H9 (cell line): Measurements from ENCODE around the gene TRPV3. TPM values are rescaled to one million over a fixed set of nuclear protein-coding genes. Genes with fewer than 3 reads are reported as not detected.

ENCODE experiments used
- DNase-seq: peaks from one replicate; pipeline ENCODE4 v3.0.0-alpha.2; 2017
- H2AFZ ChIP-seq: one replicate; pipeline ENCODE4 v1.6.1; 2013; ENCODE audit warnings: mild to moderate bottlenecking, low read length, control low read depth, moderate library complexity
- H2AK5ac ChIP-seq: 2 replicates; pipeline ENCODE4 v1.6.1; 2013; ENCODE audit warnings: low read length, control low read depth, mixed read lengths; ENCODE audit not compliant: insufficient read length
- H2BK120ac ChIP-seq: one replicate; pipeline ENCODE4 v1.6.1; 2013; ENCODE audit warnings: low read depth, mild to moderate bottlenecking, low read length, control low read depth, inconsistent platforms; ENCODE audit not compliant: poor library complexity, severe bottlenecking
- H2BK12ac ChIP-seq: 2 replicates; pipeline ENCODE4 v1.6.1; 2013; ENCODE audit warnings: low read length, control low read depth, mixed read lengths, low read depth; ENCODE audit not compliant: insufficient read length
- H2BK15ac ChIP-seq: 2 replicates; pipeline ENCODE4 v1.6.1; 2013; ENCODE audit warnings: low read depth, low read length, control low read depth
- H2BK20ac ChIP-seq: one replicate; pipeline ENCODE4 v1.6.1; 2013; ENCODE audit warnings: low read depth, mild to moderate bottlenecking, low read length, control low read depth, inconsistent platforms; ENCODE audit not compliant: poor library complexity, severe bottlenecking
- H2BK5ac ChIP-seq: 2 replicates; pipeline ENCODE4 v1.6.1; 2013; ENCODE audit warnings: low read length, control low read depth, mixed read lengths; ENCODE audit not compliant: insufficient read length
- H3K14ac ChIP-seq: 2 replicates; pipeline ENCODE4 v1.6.1; 2013; ENCODE audit warnings: low read length, control low read depth; ENCODE audit not compliant: insufficient read depth
- H3K18ac ChIP-seq: 2 replicates; pipeline ENCODE4 v1.6.1; 2013; ENCODE audit warnings: low read depth, mild to moderate bottlenecking, mixed read lengths, low read length, control low read depth; ENCODE audit not compliant: insufficient read length
- H3K23ac ChIP-seq: 2 replicates; pipeline ENCODE4 v1.6.1; 2013; ENCODE audit warnings: low read length, control low read depth, mixed read lengths, low read depth; ENCODE audit not compliant: insufficient read length
- H3K23me2 ChIP-seq: 2 replicates; pipeline ENCODE4 v1.6.1; 2013; ENCODE audit warnings: low read depth, mild to moderate bottlenecking, mixed read lengths, low read length, control low read depth; ENCODE audit not compliant: insufficient read length, poor library complexity, severe bottlenecking
- H3K27ac ChIP-seq: 2 replicates; pipeline ENCODE4 v1.5.1; 2013; ENCODE audit warnings: low read length, control low read depth, mixed read lengths, low read depth; ENCODE audit not compliant: insufficient read length
- H3K27me3 ChIP-seq: 2 replicates; pipeline ENCODE4 v1.6.1; 2013; ENCODE audit warnings: low read length, control low read depth, inconsistent platforms; ENCODE audit not compliant: insufficient read depth
- H3K4ac ChIP-seq: 2 replicates; pipeline ENCODE4 v1.6.1; 2013; ENCODE audit warnings: low read depth, mild to moderate bottlenecking, control low read depth, inconsistent platforms, low read length, moderate library complexity
- H3K4me1 ChIP-seq: 2 replicates; pipeline ENCODE4 v1.6.1; 2013; ENCODE audit warnings: low read length, control low read depth, inconsistent platforms; ENCODE audit not compliant: insufficient read depth
- H3K4me2 ChIP-seq: 2 replicates; pipeline ENCODE4 v1.6.1; 2013; ENCODE audit warnings: low read length, control low read depth, mixed read lengths; ENCODE audit not compliant: insufficient read length, insufficient read depth
- H3K56ac ChIP-seq: 2 replicates; pipeline ENCODE4 v1.6.1; 2013; ENCODE audit warnings: low read depth, mild to moderate bottlenecking, mixed read lengths, low read length, control low read depth; ENCODE audit not compliant: insufficient read length
- H3K79me1 ChIP-seq: 2 replicates; pipeline ENCODE4 v1.6.1; 2013; ENCODE audit warnings: low read depth, mild to moderate bottlenecking, moderate library complexity, low read length, control low read depth, inconsistent platforms; ENCODE audit not compliant: insufficient read depth, poor library complexity, severe bottlenecking
- H3K79me2 ChIP-seq: 2 replicates; pipeline ENCODE4 v1.6.1; 2013; ENCODE audit warnings: low read length, control low read depth, inconsistent platforms; ENCODE audit not compliant: insufficient read depth
- H3K9ac ChIP-seq: 2 replicates; pipeline ENCODE4 v1.6.1; 2013; ENCODE audit warnings: low read length, control low read depth, mixed read lengths; ENCODE audit not compliant: insufficient read length; ENCODE audit errors: extremely low read depth
- H3K9me3 ChIP-seq: one replicate; pipeline ENCODE4 v1.6.1; 2013; ENCODE audit warnings: low read depth, low read length, inconsistent platforms; ENCODE audit not compliant: control insufficient read depth
- H3T11ph ChIP-seq: one replicate; pipeline ENCODE4 v1.6.1; 2013; ENCODE audit warnings: mild to moderate bottlenecking, low read length, control low read depth, inconsistent platforms
- H4K20me1 ChIP-seq: one replicate; pipeline ENCODE4 v1.6.1; 2013; ENCODE audit not compliant: control insufficient read depth, insufficient read length, insufficient read depth
- H4K5ac ChIP-seq: 2 replicates; pipeline ENCODE4 v1.6.1; 2013; ENCODE audit warnings: low read depth, mild to moderate bottlenecking, mixed read lengths, low read length, control low read depth; ENCODE audit not compliant: insufficient read length
- H4K8ac ChIP-seq: replicated peaks from 2 replicates; pipeline ENCODE4 v1.6.1; 2013; ENCODE audit warnings: low read length, control low read depth, mixed read lengths, low read depth; ENCODE audit not compliant: insufficient read length
- H4K91ac ChIP-seq: 2 replicates; pipeline ENCODE4 v1.6.1; 2013; ENCODE audit warnings: low read depth, mild to moderate bottlenecking, moderate library complexity, mixed read lengths, low read length, control low read depth; ENCODE audit not compliant: insufficient read length
- H3K27ac Mint-ChIP-seq, 3 experiments: 2 replicates in 2 of 3; 3 replicates in 1 of 3; pipeline ENCODE4 v1.8.0; 2020 to 2021; ENCODE audit warnings: mixed read lengths in 3 of 3, mild to moderate bottlenecking in 1 of 3, moderate library complexity in 1 of 3
- H3K27me3 Mint-ChIP-seq: 2 replicates; pipeline ENCODE4 v1.8.0; 2021; ENCODE audit warnings: low read depth, mild to moderate bottlenecking, moderate library complexity, mixed read lengths
- H3K36me3 Mint-ChIP-seq, 3 experiments: 2 replicates in 2 of 3; 3 replicates in 1 of 3; pipeline ENCODE4 v1.8.0; 2020 to 2021; ENCODE audit warnings: low read depth in 3 of 3, mixed read lengths in 3 of 3; ENCODE audit not compliant: insufficient read depth in 1 of 3
- H3K4me1 Mint-ChIP-seq, 2 experiments: 2 replicates each; pipeline ENCODE4 v1.8.0; 2020; ENCODE audit warnings: mixed read lengths in 2 of 2
- H3K4me3 Mint-ChIP-seq, 2 experiments: 2 replicates in 1 of 2; 3 replicates in 1 of 2; pipeline ENCODE4 v1.8.0; 2020 to 2021; ENCODE audit warnings: mild to moderate bottlenecking in 2 of 2, mixed read lengths in 2 of 2, moderate library complexity in 1 of 2
- H3K9me3 Mint-ChIP-seq, 2 experiments: 2 replicates in 1 of 2; 3 replicates in 1 of 2; pipeline ENCODE4 v1.8.0; 2020; ENCODE audit warnings: mild to moderate bottlenecking in 2 of 2, mixed read lengths in 2 of 2, moderate library complexity in 1 of 2
- CTCF ChIP-seq: fragments of 200-600 bp; sonication (generic); conservative IDR thresholded peaks from 3 replicates; pipeline ENCODE4 v1.8.0; 2021; ENCODE audit warnings: antibody characterized with exemption, mild to moderate bottlenecking
- WGBS: extraction: QIAGEN DNeasy Blood & Tissue Kit; methylation state at CpG from one replicate; pipeline ENCODE4 v1.1.7; 2013; ENCODE audit warnings: missing lambda C conversion rate, low lambda C conversion rate, mixed read lengths; ENCODE audit not compliant: insufficient read length; ENCODE audit errors: extremely low coverage; 5-methylcytosine and 5-hydroxymethylcytosine counted together
- total RNA-seq: library from RNA; stranded (reverse); gene quantifications from 2 replicates; pipeline ENCODE4 v1.2.1, GENCODE V29; 2021

Gene TRPV3
- total RNA-seq, 1 experiment from 2014 or later = 0.63 TPM

- Mint-ChIP-seq H3K27me3 (no peaks in the 10 kb centered on the region), H3K4me1 (no peaks in the 10 kb centered on the region), H3K36me3 (peaks cover 0 to 22% (median 0%) of the 10 kb centered on the region in 3 experiments; a peak in 3 of 7 replicates), H3K27ac (peak overlapping the region in 1 of 3 experiments; percentile 40; a peak in 1 of 7 replicates), H3K4me3 (no peak overlapping the region), H3K9me3 (no peaks in the 10 kb centered on the region)
- Histone ChIP-seq H3K9ac (no peak overlapping the region), H2BK15ac (no peak overlapping the region), H3K4me1 (no peaks in the 10 kb centered on the region), H2AFZ (no peak overlapping the region), H3K23me2 (no peaks in the 10 kb centered on the region), H3K79me2 (no peaks in the 10 kb centered on the region), H2BK120ac (no peak overlapping the region), H4K8ac (no peak overlapping the region), H3T11ph (no peak overlapping the region), H2BK5ac (no peak overlapping the region), H4K20me1 (no peaks in the 10 kb centered on the region), H3K27me3 (no peaks in the 10 kb centered on the region; the same call in 1 of the 2 replicates), H3K56ac (no peak overlapping the region), H4K91ac (no peak overlapping the region), H3K4me2 (no peak overlapping the region), H2BK20ac (no peak overlapping the region), H3K14ac (no peak overlapping the region), H3K23ac (no peak overlapping the region), H2AK5ac (no peak overlapping the region), H3K27ac (no peak overlapping the region), H3K9me3 (no peaks in the 10 kb centered on the region), H3K4ac (no peak overlapping the region), H3K79me1 (no peaks in the 10 kb centered on the region), H3K18ac (no peak overlapping the region), H2BK12ac (no peak overlapping the region), H4K5ac (no peak overlapping the region)
- WGBS = no CpG with 5 or more reads among the region's 16 CpGs
- peak; percentile 75 for DNase-seq
- TF ChIP-seq CTCF = peak; percentile 75
Observed at GRCh38 chr17:3602499-3602898, 44.9 kb upstream of the TRPV3 start.
